IgD-negative memory B cell (primary cell): ENCODE results near the gene ZNF710. TPM values are rescaled to one million over a fixed set of nuclear protein-coding genes. Genes with fewer than 3 reads are reported as not detected.
"Not testable (repeated sequence)": the region's sequence is repeated elsewhere in the genome, so short reads cannot be mapped to it uniquely, and the experiment has no call there.

Source experiments
- H3K27ac Mint-ChIP-seq, 3 donors: one replicate each; pipeline ENCODE4 v1.8.0; 2020 to 2022; ENCODE audit warnings: mild to moderate bottlenecking in 3 of 3, mixed read lengths in 3 of 3, moderate library complexity in 1 of 3
- H3K27me3 Mint-ChIP-seq: one replicate; pipeline ENCODE4 v1.8.0; 2021; ENCODE audit warnings: mixed read lengths
- H3K36me3 Mint-ChIP-seq: one replicate; pipeline ENCODE4 v1.8.0; 2020; ENCODE audit warnings: mild to moderate bottlenecking, mixed read lengths
- H3K4me1 Mint-ChIP-seq, 3 donors: one replicate each; pipeline ENCODE4 v1.8.0; 2020 to 2022; ENCODE audit warnings: mixed read lengths in 3 of 3, mild to moderate bottlenecking in 1 of 3
- H3K4me3 Mint-ChIP-seq, 4 donors: one replicate each; pipeline ENCODE4 v1.8.0; 2020 to 2022; ENCODE audit warnings: mild to moderate bottlenecking in 4 of 4, mixed read lengths in 4 of 4, moderate library complexity in 3 of 4
- H3K9me3 Mint-ChIP-seq, 3 donors: one replicate each; pipeline ENCODE4 v1.8.0; 2020 to 2021; ENCODE audit warnings: mixed read lengths in 3 of 3, mild to moderate bottlenecking in 1 of 3
- polyA plus RNA-seq: library from polyadenylated mRNA; unstranded; fragments of 300-500 nt; fragmentation: Illumina TruSeq; gene quantifications from one replicate; pipeline ENCODE4 v1.2.3, GENCODE V29; 2021

ZNF710 gene
- polyA plus RNA-seq, 1 donor from 2014 or later: 3.6 TPM

GRCh38 chr15:90060797-90061196 lies 59.7 kb downstream of the ZNF710 start:
- no peaks in the 10 kb centered on the region for H3K27me3 Mint-ChIP-seq
- peak overlapping the region; percentile 97 to 98 (median 98) for H3K27ac Mint-ChIP-seq
- H3K4me3 Mint-ChIP-seq: peak overlapping the region in 1 of 4 donors; percentile 32
- peaks cover 34 to 55% (median 51%) of the 10 kb centered on the region in 3 donors for H3K4me1 Mint-ChIP-seq
- no peaks in the 10 kb centered on the region for H3K36me3 Mint-ChIP-seq
- no peaks in the 10 kb centered on the region for H3K9me3 Mint-ChIP-seq

GRCh38 chr15:90062023-90062442 lies 60.9 kb downstream of the ZNF710 start:
- peak overlapping the region in 3 of 4 donors; percentile 16 to 86 (median 85) for H3K4me3 Mint-ChIP-seq
- H3K27ac Mint-ChIP-seq: peak overlapping the region; percentile 89 to 98 (median 97)
- H3K4me1 Mint-ChIP-seq: peaks cover 34 to 54% (median 53%) of the 10 kb centered on the region in 3 donors
- no peaks in the 10 kb centered on the region for H3K27me3 Mint-ChIP-seq
- H3K9me3 Mint-ChIP-seq: no peaks in the 10 kb centered on the region
- H3K36me3 Mint-ChIP-seq: no peaks in the 10 kb centered on the region

- H3K27me3 Mint-ChIP-seq: no peaks in the 10 kb centered on the region
- H3K27ac Mint-ChIP-seq: peak overlapping the region; percentile 80 to 98 (median 97)
- no peaks in the 10 kb centered on the region for H3K9me3 Mint-ChIP-seq
- H3K4me3 Mint-ChIP-seq: peak overlapping the region in 3 of 4 donors; percentile 16 to 86 (median 85)
- H3K4me1 Mint-ChIP-seq: peaks cover 34 to 53% (median 53%) of the 10 kb centered on the region in 3 donors
- no peaks in the 10 kb centered on the region for H3K36me3 Mint-ChIP-seq
These were observed 61.4 kb downstream of the ZNF710 start for GRCh38 chr15:90062462-90062932.

GRCh38 chr15:90062973-90063769 lies 62.0 kb downstream of the ZNF710 start:
- H3K4me3 Mint-ChIP-seq: peak overlapping the region in 3 of 4 donors; percentile 16 to 87 (median 83)
- H3K36me3 Mint-ChIP-seq: no peaks in the 10 kb centered on the region
- peak overlapping the region; percentile 88 to 98 (median 97) for H3K27ac Mint-ChIP-seq
- H3K4me1 Mint-ChIP-seq: peaks cover 31 to 49% (median 48%) of the 10 kb centered on the region in 3 donors
- no peaks in the 10 kb centered on the region for H3K9me3 Mint-ChIP-seq
- no peaks in the 10 kb centered on the region for H3K27me3 Mint-ChIP-seq

GRCh38 chr15:90063770-90064247 lies 62.7 kb downstream of the ZNF710 start:
- H3K4me1 Mint-ChIP-seq: peaks cover 24 to 43% (median 42%) of the 10 kb centered on the region in 3 donors
- H3K4me3 Mint-ChIP-seq: peak overlapping the region; percentile 9 to 87 (median 67)
- no peaks in the 10 kb centered on the region for H3K36me3 Mint-ChIP-seq

GRCh38 chr15:90064911-90065681 lies 64.0 kb downstream of the ZNF710 start:
- no peaks in the 10 kb centered on the region for H3K36me3 Mint-ChIP-seq
- no peaks in the 10 kb centered on the region for H3K9me3 Mint-ChIP-seq
- peak overlapping the region in 1 of 3 donors; percentile 12 for H3K27ac Mint-ChIP-seq
- H3K4me1 Mint-ChIP-seq: peaks cover 18 to 33% (median 33%) of the 10 kb centered on the region in 3 donors
- peak overlapping the region in 2 of 4 donors; percentile 23 to 58 for H3K4me3 Mint-ChIP-seq
- H3K27me3 Mint-ChIP-seq: no peaks in the 10 kb centered on the region

More at GRCh38 chr15:90063770-90064247, 62.7 kb downstream of the ZNF710 start:
- H3K27ac Mint-ChIP-seq: peak overlapping the region; percentile 88 to 98 (median 97)
- H3K9me3 Mint-ChIP-seq: no peaks in the 10 kb centered on the region
- H3K27me3 Mint-ChIP-seq: no peaks in the 10 kb centered on the region

GRCh38 chr15:90065682-90066049 lies 64.5 kb downstream of the ZNF710 start:
- H3K9me3 Mint-ChIP-seq: no peaks in the 10 kb centered on the region
- no peaks in the 10 kb centered on the region for H3K27me3 Mint-ChIP-seq
- H3K4me3 Mint-ChIP-seq: no peak overlapping the region
- H3K36me3 Mint-ChIP-seq: no peaks in the 10 kb centered on the region
- peaks cover 16 to 31% (median 31%) of the 10 kb centered on the region in 3 donors for H3K4me1 Mint-ChIP-seq
- H3K27ac Mint-ChIP-seq: no peak overlapping the region

- Mint-ChIP-seq H3K27me3 (no peaks in the 10 kb centered on the region), H3K4me3 (no peak overlapping the region), H3K27ac (no peak overlapping the region), H3K9me3 (no peaks in the 10 kb centered on the region), H3K4me1 (peaks cover 22 to 27% (median 26%) of the 10 kb centered on the region in 3 donors), H3K36me3 (no peaks in the 10 kb centered on the region)
These were observed 66.2 kb downstream of the ZNF710 start for GRCh38 chr15:90067181-90067952.

- H3K4me3 Mint-ChIP-seq: no peak overlapping the region
- H3K4me1 Mint-ChIP-seq: peaks cover 20 to 22% (median 21%) of the 10 kb centered on the region in 3 donors
- H3K9me3 Mint-ChIP-seq: no peaks in the 10 kb centered on the region
- H3K27ac Mint-ChIP-seq: no peak overlapping the region
- no peaks in the 10 kb centered on the region for H3K36me3 Mint-ChIP-seq
- no peaks in the 10 kb centered on the region for H3K27me3 Mint-ChIP-seq
These were observed 67.0 kb downstream of the ZNF710 start for GRCh38 chr15:90067953-90068606.

- H3K36me3 Mint-ChIP-seq, H3K27ac Mint-ChIP-seq, H3K4me3 Mint-ChIP-seq, H3K27me3 Mint-ChIP-seq, H3K9me3 Mint-ChIP-seq: not testable (repeated sequence)
- H3K4me1 Mint-ChIP-seq: peaks cover 6 to 12% (median 6%) of the 10 kb centered on the region in 3 donors
These were observed 69.5 kb downstream of the ZNF710 start for GRCh38 chr15:90070623-90071022.

- no peaks in the 10 kb centered on the region for H3K9me3 Mint-ChIP-seq
- H3K27me3 Mint-ChIP-seq: no peaks in the 10 kb centered on the region
- H3K36me3 Mint-ChIP-seq: peaks cover 2% of the 10 kb centered on the region
- H3K4me3 Mint-ChIP-seq: no peak overlapping the region
- H3K4me1 Mint-ChIP-seq: peaks cover 5 to 12% (median 6%) of the 10 kb centered on the region in 3 donors
- H3K27ac Mint-ChIP-seq: peak overlapping the region; percentile 1 to 90 (median 63)
These were observed 70.2 kb downstream of the ZNF710 start for GRCh38 chr15:90071220-90071807.

GRCh38 chr15:90072978-90073640 lies 72.0 kb downstream of the ZNF710 start:
- Mint-ChIP-seq H3K27ac (no peak overlapping the region), H3K4me3 (no peak overlapping the region), H3K4me1 (peaks cover 4 to 12% (median 5%) of the 10 kb centered on the region in 3 donors), H3K27me3 (no peaks in the 10 kb centered on the region), H3K9me3 (no peaks in the 10 kb centered on the region), H3K36me3 (peaks cover 2% of the 10 kb centered on the region)

GRCh38 chr15:90074023-90074422 lies 72.9 kb downstream of the ZNF710 start:
- Mint-ChIP-seq H3K4me1 (peaks cover 4 to 12% (median 5%) of the 10 kb centered on the region in 3 donors), H3K27me3 (no peaks in the 10 kb centered on the region), H3K4me3 (no peak overlapping the region), H3K27ac (no peak overlapping the region), H3K36me3 (peaks cover 2% of the 10 kb centered on the region), H3K9me3 (no peaks in the 10 kb centered on the region)
